NB4 (cell line): ENCODE results near the gene PIGM.

Experiments
- MYC ChIP-seq: IDR thresholded peaks from 2 replicates; pipeline ENCODE4 v1.6.1; 2011; ENCODE audit warnings: low read depth, low read length
- POLR2A ChIP-seq: IDR thresholded peaks from 2 replicates; pipeline ENCODE4 v1.6.1; 2011; ENCODE audit warnings: mild to moderate bottlenecking; ENCODE audit not compliant: insufficient read length; ENCODE audit errors: extremely low read depth
- TF ChIP-seq, protein P1 (sequence below): IDR thresholded peaks from one replicate; pipeline ENCODE4 v1.5.1; 2012; ENCODE audit warnings: low read depth, low read length

DNA sequence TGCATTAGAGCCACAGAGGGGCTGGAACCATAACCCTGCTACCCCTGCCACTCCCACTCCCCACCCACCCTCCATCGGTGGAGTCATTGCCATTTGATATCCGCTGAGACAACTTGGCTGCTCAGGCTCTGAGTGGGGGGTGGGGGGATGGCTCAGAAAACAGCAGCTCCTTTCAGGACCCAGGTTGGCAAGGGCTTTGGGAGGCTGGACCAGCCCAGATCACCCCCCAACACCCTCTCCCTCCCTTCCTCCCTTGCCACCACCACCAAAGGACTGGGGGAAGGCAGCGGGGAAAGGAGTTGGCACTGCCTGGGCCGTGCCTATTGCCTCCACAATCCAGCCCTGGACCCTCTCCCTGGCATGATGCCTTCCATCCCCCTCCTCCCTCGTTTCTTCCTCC is 36.4 kb upstream of the PIGM start:
- TF ChIP-seq POLR2A, result no peak
- TF ChIP-seq, protein P1, sequence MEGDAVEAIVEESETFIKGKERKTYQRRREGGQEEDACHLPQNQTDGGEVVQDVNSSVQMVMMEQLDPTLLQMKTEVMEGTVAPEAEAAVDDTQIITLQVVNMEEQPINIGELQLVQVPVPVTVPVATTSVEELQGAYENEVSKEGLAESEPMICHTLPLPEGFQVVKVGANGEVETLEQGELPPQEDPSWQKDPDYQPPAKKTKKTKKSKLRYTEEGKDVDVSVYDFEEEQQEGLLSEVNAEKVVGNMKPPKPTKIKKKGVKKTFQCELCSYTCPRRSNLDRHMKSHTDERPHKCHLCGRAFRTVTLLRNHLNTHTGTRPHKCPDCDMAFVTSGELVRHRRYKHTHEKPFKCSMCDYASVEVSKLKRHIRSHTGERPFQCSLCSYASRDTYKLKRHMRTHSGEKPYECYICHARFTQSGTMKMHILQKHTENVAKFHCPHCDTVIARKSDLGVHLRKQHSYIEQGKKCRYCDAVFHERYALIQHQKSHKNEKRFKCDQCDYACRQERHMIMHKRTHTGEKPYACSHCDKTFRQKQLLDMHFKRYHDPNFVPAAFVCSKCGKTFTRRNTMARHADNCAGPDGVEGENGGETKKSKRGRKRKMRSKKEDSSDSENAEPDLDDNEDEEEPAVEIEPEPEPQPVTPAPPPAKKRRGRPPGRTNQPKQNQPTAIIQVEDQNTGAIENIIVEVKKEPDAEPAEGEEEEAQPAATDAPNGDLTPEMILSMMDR, result no peak
- no peak for TF ChIP-seq MYC
